KBM-7 (cell line): ENCODE measurements around the gene GFRA4.

Source experiments
- DNase-seq: peaks from one replicate; pipeline ENCODE4 v3.0.0-alpha.2; 2015
- in situ Hi-C: fragments of 300-500 bp; cut with MboI; formaldehyde crosslinking; loops from 2 replicates; pipeline ENCODE4 v1.14.3; 2020; ENCODE audit warnings: low sequenced_read_pairs, low pct_unique_long_range_greater_than_20kb, mixed read lengths

GFRA4 gene, protein sequence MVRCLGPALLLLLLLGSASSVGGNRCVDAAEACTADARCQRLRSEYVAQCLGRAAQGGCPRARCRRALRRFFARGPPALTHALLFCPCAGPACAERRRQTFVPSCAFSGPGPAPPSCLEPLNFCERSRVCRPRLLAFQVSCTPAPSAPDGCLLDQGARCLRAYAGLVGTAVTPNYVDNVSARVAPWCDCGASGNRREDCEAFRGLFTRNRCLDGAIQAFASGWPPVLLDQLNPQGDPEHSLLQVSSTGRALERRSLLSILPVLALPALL

DNA sequence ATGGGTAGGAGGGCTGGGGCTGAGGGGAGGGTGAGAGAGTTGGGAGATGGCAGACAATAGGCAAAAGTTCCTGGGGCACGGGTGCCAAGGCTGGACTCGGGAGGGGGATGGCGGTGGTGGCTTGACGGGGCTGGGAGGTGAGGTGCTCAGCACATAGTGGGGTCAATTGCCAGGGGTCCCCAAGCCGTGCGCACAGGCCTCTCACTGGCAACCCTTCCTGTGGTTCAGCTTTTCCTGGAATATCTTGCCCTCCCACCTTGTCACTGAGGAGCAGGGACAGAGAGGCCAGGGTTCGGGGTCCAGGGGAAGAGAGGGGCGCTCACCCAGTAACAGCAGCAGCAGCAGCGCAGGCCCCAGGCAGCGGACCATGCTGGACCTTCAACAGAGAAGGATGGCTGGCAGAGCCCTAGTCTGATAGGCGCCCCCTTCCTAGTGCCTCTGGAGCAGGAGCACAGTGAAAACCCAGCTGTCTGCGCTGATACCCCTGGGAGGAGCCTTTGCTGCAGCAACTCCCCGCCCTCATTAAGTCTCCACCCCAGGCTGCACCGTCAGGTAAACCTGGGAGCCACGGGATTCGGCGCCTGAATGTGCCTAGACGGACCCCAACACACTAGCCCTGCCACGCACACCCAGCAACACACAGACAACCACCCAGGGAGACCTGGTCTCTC is at the start of gene GFRA4:
GFRA4 (minus strand) TSS at position 369 of the 671 bp plus-strand sequence; CDS start at position 369, 0 bp downstream.
- in situ Hi-C loops = no loop called here
- DNase-seq = no peak

GRCh38 chr20:3712279-3712873 is 49.2 kb upstream of the GFRA4 start, which contains the start of gene SIGLEC1:
SIGLEC1 (minus strand) TSS chr20:3712600; CDS start chr20:3707128, 5,472 bp downstream.
- in situ Hi-C loops = no loop called here
- peak; percentile 79 for DNase-seq

- in situ Hi-C loops = no loop called here
- no peak for DNase-seq
These were observed 48.3 kb upstream of the GFRA4 start for GRCh38 chr20:3711484-3711941.

GRCh38 chr20:3710703-3711483 is 47.7 kb upstream of the GFRA4 start:
- DNase-seq = peak; percentile 81
- in situ Hi-C loops = no loop called here

- in situ Hi-C loops = no loop called here
- DNase-seq = no peak
These were observed 46.8 kb upstream of the GFRA4 start for GRCh38 chr20:3710011-3710466.

DNA sequence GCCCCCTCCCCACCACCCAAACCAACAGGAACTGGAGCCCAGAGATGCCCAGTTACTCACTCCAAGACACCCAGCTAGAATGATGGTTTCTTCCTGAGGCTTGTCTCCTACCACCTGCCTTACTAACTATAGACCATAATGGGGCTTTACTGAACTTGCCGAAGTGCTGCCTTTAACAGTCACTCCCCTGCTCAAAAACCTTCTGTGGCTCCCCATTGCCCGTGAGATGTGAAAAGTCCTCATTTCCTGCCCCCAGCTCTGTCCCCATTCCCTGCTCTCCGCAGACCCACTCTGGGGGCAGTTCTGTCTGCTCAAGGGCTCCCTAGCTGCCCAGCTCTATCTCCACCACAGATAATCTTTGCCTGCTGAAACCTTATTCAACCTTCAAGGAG is 44.3 kb upstream of the GFRA4 start:
- no peak for DNase-seq

GRCh38 chr20:3706774-3707507 is 43.7 kb upstream of the GFRA4 start:
- DNase-seq = no peak
- in situ Hi-C loops = no loop called here

More for the DNA sequence above, 44.3 kb upstream of the GFRA4 start:
- in situ Hi-C loops = no loop called here

- in situ Hi-C loops = no loop called here
- DNase-seq = no peak
These were observed 43.0 kb upstream of the GFRA4 start for GRCh38 chr20:3705970-3706739.

- no peak for DNase-seq
- in situ Hi-C loops = no loop called here
These were observed 42.3 kb upstream of the GFRA4 start for GRCh38 chr20:3705491-3705969.

GRCh38 chr20:3704087-3704486 is 40.9 kb upstream of the GFRA4 start:
- no peak for DNase-seq
- in situ Hi-C loops = no loop called here

- in situ Hi-C loops = no loop called here
- no peak for DNase-seq
These were observed 39.6 kb upstream of the GFRA4 start for GRCh38 chr20:3702611-3703391.

- DNase-seq = no peak
- in situ Hi-C loops = no loop called here
These were observed 38.1 kb upstream of the GFRA4 start for GRCh38 chr20:3701061-3701998.

DNA sequence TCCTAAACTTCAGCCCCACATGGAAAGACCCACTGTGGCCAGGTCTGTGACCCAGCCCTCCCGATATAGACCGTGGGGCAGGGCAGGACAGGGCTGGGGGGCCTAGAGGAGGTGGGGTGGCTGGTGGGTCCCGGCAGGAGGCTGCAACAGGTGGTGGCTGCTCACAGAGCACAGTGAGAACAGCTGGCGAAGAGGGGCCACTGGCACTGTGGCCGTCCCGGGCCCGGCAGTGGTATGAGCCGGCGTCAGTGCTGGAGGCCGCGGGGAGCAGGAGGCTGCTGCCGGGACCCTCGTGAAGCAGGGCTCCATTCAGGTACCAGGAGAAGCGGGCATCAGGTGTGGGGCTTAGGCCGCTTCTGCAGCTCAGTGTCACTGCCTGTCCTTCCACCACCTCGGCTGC is 35.8 kb upstream of the GFRA4 start:
- no peak for DNase-seq
- in situ Hi-C loops = no loop called here

- DNase-seq = no peak
- in situ Hi-C loops = no loop called here
These were observed 35.4 kb upstream of the GFRA4 start for GRCh38 chr20:3698591-3699001.

DNA sequence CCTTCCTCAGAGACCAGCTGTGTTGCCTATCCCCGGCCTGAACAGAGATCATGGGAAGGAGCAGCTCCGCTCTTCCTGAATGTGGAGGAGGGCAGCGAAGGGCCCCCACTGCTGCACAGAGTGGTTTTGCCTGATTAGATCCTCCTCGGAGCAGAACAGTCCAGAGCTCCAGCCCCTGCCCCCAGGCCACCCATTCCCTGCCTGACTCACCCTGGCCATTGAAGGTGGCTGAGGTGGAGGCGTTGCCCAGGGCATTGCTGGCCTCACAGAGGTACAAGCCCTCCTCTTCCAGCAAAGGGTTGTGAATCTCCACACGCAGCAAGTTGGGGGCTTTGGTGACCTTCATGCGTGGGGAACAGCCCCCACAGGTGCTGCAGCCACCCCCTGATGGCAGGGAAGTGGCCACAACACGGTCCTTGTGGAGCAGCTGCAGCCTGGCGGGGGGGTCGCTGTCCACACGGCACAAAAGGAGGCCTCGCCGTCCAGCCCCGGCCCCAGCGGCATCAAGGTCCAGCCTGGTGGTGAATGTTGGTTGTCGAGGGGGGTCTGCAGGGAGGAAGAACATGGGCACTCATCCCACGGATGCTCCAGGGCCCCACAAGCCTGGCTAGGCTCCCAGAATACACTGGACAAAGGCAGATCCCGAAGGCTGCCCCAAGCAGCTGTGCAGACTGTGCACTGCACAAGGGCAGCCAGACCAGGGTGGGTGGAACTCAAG is 34.5 kb upstream of the GFRA4 start:
- in situ Hi-C loops = no loop called here
- DNase-seq = no peak
